SKM-1 treated with dmso at 0.1 percent for 144 hours (cell line): ENCODE data around the gene GSX2.
"Not testable (repeated sequence)": the region's sequence is repeated elsewhere in the genome, so short reads cannot be mapped to it uniquely, and the experiment has no call there.

ENCODE experiments used
- DNase-seq: peaks from one replicate; lab custom pipeline; 2025; ENCODE audit not compliant: unreplicated experiment; lab: John Stamatoyannopoulos, UW

GSX2 gene

DNA sequence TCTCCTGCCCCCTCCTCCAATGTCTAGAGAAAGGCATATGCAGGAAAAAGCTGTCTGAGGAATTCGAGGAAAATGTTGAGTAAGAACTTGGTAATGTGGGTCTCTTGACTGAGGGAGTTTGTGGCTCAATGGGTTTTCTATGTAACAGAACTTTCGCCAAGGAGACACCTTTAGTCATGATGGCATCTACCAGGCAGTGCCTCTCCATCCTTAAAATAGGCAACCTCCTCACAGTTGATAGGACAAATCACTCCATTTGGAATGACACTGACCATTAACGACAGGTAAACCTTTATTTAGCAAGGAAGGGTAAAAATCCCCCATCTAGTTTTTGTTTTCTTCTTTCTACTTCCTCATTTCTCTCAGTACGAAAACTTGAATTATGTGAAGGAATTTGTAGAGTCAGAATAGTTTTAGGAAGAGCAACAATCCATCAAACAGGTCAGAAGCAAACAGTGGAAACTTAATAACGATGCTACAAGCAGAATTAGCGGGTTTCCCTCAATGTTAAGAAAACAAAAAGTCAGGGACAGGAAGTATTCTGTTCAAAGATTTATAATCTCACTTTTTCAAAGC lies 2.7 kb downstream of the GSX2 start:
- no peak for DNase-seq

DNA sequence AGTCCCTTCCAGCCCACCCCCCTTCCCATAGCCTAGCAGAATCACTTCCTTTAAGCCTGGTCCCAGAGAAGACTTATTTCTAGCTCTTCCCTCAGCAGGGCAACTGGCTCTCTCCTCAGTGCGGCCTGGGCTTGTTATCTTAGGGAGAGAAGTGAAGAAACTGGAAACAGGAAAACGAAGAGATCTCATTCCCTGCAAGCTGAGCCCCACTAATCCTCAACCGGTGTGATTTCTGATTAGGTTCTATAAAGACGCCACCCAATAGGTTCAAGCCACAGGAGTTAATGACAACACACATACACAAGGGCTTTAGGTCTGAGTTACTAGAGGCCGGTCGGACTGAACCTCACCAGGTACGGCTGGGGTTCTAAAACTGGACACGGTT lies 3.2 kb downstream of the GSX2 start:
- no peak for DNase-seq

DNA sequence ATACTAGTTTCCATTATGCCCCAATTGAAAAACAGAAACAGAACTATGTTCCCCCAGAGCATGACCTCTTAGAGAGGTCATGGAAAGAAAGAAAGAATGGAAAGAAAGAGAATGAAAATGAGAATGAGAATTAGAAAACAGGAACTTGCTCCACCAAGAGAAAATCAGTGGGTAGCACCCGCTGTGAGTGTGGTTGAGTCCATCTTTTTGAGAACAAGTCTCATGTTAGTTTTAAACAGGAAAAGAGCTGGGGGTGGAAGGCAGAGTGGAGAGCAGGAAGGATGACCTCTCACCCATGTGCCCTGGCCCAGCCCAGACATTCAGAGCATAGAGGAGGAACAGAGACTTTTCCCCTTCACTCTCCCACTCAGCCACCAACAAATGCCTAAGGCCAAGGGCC lies 4.9 kb downstream of the GSX2 start:
- DNase-seq, result no peak

DNA sequence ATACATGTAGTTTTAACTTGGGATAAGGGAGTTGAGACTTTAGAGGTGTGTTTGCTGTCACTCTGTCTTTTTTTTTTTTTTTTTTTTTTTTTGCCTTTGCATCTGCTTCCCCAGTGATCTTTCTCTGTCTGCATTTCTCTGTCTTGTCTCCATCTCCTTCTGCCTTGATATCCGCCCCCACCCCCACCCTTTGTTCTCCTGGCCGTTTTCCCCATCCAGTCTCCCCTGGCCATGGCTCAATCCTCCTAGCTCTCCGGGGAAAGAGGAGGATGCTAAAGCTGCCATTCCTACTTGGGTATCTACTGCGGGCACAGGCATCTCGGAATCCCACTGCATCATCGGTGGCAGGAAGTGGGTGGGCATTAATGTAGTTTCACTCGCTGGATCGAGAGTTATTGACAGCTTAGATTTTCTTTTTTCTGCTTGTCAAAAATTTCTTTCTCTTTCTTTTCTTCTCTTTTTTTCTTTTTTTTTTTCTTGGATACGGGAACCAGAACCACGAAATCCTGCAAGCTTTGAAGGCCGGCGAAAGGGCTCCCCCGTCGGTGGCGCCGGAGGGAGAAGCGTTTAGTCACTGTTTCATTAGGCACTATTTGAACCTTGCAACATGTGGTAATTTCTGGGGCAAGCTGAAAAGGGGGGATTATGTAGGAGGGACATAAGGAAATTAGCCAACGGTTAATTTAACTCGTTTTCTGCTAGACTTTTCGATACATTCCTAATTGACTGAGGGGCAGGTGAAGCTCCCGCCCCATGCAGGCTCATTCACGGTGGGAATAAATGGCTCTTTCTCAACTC lies 8.2 kb downstream of the GSX2 start:
- DNase-seq, result no peak

DNA sequence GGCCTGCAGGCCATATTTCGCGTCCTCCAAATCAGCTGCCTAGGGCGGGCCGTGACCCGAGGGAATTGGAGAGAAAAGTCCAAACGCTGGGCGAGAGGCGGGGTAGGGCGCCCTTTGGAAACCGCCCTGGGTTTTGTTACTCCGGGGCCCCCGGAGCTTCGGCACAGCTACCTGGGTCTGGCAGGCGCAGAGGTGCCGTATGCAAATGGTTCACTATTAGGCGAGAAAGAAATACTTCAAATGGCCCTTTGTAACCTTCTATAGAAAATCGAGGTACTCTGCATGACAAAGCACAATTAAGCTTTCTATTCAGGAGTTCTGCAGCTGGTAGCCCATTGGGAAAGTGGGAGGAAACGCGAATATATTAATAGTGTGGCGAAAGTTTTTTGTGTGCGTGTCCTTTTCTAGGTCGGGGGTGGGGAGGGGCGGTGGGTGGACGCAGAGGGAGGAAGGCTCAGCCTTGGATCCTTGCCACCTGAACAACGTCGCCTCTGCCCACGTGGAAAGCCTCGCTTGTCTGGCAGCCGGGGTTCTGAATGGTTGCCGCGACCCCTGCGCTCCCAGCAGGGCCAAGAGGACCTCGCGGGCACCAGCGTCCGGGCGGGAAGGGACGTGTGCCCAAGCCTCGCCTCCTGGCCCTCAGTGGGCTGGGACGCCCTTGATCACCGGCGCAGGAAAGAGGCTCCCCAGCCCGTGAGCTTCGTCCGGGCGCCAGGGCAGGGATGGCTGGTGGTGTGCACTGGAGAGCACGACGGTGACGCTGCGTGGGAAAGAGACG lies 9.5 kb downstream of the GSX2 start:
- DNase-seq, result no peak

DNA sequence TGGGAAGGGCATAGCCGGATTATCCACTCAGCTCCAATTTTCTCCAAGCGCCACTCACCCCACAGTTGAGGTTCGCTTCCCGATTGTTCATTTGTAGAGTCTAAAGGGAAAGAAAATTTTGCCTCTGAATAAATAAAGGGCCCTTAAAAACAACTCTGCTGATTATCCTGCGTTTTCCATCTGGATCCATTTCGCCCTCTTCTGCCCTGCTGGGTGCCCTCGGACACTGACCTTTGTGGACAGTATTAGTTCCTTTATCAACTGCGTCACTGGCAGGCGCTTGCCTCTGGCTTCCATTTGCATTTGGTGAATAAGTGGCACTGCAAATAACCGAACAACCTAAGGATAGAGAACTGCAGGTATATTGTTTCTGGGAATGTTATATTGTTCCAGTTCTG lies 10.1 kb downstream of the GSX2 start:
- DNase-seq, result no peak

DNA sequence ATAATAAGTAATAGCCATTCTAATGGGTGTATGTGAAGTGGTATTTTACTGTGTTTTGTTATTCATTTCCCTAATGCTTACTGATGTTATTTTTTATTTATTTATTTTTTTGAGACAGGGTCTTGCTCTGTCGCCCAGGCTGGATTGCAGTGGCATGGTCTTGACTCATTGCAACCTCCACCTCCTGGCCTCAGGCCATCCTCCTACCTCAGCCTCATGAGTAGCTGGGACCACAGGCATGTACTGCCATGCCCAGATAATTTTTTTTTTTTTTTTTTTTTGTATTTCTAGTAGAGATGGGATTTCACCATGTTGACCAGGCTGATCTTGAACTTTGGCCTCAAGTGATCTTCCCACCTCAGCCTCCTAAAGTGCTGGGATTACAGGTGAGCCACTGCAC lies 13.2 kb downstream of the GSX2 start:
- DNase-seq, result not testable (repeated sequence)

DNA sequence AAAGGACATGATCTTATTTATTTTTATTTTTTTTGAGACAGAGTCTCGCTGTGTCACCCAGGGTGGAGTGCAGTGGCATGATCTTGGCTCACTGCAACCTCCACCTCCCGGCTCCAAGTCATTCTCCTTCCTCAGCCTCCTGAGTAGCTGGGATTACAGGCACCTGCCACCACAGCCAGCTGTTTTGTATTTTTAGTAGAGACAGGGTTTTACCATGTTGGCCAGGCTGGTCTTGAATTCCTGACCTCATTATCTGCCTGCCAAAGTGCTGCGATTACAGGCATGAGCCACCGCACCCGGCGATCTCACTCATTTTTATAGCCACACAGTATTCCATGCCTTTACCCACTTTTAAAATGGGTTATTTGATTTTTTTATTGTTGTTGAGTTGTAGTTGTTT lies 16.3 kb downstream of the GSX2 start:
- DNase-seq, result not testable (repeated sequence)

DNA sequence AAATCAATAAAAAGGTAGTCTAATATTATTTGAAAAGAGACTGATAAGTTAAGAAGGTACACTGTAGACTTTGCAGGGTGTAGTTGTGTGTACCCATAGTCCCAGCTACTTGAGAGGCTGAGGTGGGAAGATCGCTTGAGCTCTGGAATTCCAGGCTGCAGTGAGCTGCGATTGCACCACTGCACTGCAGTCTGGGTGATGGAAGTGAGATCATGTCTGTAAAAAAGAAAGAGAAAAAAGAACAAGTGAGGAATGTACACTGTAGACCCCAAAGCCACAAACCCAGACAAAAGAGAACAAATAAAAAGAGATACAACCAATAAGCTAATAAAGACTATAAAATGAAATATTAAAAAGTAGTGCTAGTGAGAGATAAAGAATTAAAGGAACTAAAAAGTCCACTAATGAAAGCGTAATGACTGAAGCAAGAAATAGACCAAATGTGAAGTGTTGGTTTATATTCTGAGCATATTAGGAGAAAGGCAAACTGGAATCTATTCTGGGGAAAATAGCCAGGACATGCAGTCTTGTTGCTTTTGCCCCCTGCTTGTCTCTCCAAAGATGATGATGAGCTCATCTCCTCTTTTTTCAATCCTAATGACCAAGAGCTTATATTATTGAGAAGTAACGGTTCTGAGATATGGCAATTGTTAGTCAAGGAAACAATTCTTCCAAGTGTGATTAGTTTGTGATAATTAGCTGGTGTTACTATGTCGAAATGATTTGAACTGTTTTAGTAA lies 19.1 kb downstream of the GSX2 start:
- DNase-seq, result no peak

DNA sequence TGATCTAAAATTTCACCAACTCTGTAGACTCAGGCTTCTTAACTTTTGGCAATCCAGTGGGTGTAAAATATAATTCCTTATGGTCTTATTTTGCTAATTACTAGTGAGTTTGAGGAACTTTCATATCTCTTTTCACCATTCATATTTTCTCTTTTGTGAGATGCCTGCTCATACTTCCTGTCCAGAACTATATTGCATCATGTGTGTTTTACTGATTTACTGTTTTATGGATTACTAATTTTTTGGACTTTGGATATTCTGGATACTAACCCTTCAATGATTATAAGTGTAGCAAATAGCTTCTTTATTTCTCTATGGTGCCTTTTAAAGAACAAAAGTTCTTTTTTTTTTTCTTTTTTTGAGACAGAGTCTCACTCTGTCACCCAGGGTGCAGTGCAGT lies 20.6 kb downstream of the GSX2 start:
- DNase-seq, result no peak

DNA sequence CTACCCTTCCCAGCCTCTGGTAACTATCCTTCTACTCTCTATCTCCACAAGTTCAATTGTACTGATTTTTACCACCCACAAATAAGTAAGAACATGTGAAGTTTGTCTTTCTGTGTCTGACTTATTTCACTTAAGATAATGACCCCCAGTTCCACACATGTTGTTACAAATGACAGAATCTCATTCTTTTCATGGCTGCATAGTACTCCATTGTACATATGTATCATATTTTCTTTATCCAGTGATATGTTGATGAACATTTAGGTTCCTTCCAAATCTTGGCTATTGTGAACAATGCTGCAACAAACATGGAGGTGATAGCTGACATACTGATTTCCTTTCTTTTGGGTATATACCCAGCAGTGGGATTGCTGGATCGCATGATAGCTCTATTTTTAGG lies 27.7 kb downstream of the GSX2 start:
- no peak for DNase-seq

DNA sequence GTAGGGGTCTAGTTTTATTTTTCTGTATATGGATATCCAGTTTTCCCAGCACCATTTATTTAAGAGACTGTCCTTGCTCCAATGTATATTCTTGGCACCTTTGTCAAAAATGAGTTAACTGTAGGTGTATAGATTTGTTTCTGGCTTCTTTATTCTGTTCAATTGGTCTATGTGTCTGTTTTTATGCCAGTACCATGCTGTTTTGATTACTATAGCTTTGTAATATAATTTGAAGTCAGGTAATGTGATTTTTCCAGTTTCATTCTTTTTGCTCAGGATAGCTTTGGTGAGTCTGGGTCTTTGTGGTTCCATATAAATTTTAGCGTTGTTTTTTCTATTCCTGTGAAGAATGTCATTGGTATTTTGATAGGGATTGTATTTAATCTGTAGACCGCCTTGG lies 28.7 kb downstream of the GSX2 start:
- DNase-seq, result not testable (repeated sequence)

DNA sequence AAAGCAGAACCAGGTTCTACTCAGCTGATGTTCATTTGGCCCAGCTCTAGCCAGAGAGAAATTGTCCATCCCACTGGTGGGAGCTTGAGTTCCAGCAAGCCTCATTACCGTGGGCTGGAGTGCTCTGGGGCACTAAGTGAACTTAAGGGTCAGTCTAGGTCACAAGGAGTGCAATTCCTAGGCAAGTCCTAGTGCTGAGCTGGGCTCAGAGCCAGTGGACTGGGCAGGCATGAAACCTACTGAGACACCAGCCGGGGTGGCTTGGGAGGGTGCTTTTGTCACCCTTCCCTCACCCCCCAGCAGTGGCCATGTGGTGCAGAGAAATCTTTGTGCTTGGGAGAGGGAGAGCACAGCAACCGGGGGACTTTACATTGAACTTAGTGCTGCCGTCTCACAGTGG lies 39.4 kb downstream of the GSX2 start:
- no peak for DNase-seq

DNA sequence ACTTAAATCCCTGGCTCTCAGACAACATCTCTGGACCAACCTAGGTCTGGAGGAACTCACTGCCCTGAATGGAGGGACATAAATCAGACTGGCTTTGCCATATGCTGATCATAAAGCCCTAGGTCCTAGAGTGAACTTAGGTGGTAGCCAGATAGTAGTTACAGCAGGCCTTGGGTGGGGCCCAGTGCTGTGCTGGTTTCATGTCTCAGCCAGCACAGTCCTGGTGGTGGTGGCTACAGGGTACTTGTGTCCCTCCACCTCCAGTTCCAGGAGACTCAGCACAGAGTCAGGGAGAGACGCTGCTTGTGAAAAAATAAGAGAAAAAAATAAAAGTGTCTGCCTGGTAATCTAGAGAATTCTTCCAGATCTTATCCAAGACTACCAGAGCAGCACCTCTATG lies 40.3 kb downstream of the GSX2 start:
- DNase-seq, result no peak

DNA sequence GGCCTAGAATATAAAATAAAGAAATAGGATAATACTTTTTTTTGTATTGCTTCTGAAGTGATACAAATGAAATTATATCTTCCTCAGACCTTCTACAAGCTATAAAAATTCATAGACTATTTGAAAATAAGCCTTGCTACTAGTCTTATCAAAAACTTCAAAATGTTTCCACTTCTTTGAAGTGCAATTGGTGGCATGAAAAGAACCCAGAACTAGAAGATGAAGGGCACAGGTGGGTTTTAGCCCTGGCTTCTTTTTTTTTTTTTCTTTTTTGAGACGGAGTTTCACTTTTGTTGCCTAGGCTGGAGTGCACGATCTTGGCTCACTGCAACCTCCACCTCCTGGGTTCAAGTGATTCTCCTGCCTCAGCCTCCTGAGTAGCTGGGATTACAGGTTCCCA lies 44.2 kb downstream of the GSX2 start:
- DNase-seq, result no peak

DNA sequence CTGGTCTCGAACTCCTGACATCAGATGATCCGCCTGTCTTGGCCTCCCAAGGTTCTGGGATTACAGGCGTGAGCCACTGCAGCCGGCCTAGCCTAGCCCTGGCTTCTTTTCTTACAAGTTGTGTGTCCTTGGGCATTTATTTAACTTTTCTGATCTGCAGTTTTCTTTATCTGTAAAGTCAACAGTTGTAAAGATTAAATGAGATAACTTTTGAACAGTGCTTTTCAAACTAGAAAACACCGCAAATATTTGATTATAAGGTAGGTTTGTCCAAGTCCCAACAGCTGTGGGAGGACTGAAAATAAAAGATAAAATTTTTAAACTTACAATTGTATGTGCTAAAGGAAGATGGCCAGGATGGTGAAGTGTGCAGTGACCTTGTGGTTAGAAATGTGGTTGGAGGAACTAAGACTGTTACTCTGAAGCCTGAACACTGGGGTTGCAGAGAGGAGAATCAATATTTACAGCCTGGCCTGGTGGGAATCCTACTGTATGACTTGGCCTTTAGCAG lies 44.8 kb downstream of the GSX2 start:
- peak; percentile 10 for DNase-seq

DNA sequence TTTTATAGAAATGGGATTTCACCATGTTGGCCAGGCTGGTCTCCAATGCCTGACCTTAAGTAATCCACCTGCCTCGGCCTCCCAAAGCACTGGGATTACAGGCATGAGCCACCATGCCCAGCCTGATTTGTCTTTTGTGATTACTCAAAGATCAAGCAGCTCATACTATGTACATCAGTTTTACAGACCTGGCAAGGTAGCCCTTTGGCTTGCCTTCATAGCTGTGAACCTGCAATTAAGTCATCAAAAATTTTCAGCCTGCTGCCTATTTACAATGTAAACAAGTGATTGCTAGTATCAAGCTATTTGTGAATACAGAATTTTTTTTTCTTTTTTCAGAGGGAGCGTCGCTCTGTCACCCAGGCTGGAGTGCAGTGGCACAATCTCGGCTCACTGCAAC lies 46.2 kb downstream of the GSX2 start:
- no peak for DNase-seq

DNA sequence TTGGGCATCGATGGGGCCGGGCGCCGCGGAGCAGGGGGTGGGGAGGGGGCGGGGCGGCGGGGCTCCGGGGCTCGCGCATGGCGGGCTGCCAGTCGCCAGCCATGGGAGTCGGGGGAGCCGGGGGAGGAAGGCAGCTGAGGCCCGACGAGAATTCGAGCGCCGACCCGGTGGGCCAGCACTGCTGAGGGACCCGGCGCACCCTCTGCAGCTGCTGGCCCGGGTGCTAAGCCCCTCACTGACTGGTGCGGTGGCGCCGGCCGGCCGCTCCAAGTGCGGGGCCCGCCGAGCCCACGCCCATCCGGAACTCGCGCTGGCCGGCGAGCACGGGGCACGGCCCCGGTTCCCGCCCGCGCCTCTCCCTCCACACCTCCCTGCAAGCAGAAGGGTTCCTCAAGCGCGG lies 49.4 kb downstream of the GSX2 start:
- no peak for DNase-seq
